A673 (cell line): Measurements from ENCODE around the gene SRRT.

Experiments
- EZH2 ChIP-seq: fragments of 200-600 bp; sonication (generic); IDR thresholded peaks from 2 replicates; pipeline ENCODE4 v1.6.1; 2017; ENCODE audit warnings: borderline replicate concordance, low read depth, mild to moderate bottlenecking, mixed read lengths, antibody characterized with exemption, low read length; ENCODE audit not compliant: poor library complexity, severe bottlenecking
- TF ChIP-seq, protein P1 (sequence below): fragments of 300-800, 200-600 bp; sonication (generic); conservative IDR thresholded peaks from 2 replicates; pipeline ENCODE4 v1.5.1; 2017; ENCODE audit warnings: low read depth, mild to moderate bottlenecking, antibody characterized with exemption, low read length, moderate library complexity, mixed read lengths

- TF ChIP-seq, protein P1, sequence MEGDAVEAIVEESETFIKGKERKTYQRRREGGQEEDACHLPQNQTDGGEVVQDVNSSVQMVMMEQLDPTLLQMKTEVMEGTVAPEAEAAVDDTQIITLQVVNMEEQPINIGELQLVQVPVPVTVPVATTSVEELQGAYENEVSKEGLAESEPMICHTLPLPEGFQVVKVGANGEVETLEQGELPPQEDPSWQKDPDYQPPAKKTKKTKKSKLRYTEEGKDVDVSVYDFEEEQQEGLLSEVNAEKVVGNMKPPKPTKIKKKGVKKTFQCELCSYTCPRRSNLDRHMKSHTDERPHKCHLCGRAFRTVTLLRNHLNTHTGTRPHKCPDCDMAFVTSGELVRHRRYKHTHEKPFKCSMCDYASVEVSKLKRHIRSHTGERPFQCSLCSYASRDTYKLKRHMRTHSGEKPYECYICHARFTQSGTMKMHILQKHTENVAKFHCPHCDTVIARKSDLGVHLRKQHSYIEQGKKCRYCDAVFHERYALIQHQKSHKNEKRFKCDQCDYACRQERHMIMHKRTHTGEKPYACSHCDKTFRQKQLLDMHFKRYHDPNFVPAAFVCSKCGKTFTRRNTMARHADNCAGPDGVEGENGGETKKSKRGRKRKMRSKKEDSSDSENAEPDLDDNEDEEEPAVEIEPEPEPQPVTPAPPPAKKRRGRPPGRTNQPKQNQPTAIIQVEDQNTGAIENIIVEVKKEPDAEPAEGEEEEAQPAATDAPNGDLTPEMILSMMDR: no peak
- TF ChIP-seq EZH2: no peak
These were observed 26.1 kb downstream of the SRRT start for GRCh38 chr7:100900978-100901377.
